ENCODE results near the gene KCNJ14.

- TF ChIP-seq EZH2phosphoT487 (conservative IDR thresholded peaks at IDR 0.05; ENCODE audit: low read length) (no peak), CTCF (IDR thresholded peaks at IDR 0.05; ENCODE audit: insufficient read depth, low read length, poor library complexity, severe bottlenecking) (no peak)
Observed at GRCh38 chr19:48451624-48452023, 3.8 kb upstream of the KCNJ14 start.

Data from SU-DHL-6 (cell line).